AG10803 (cell line): ENCODE measurements around the gene GPR87.
A peak's percentile ranks its signal among the peaks of the same experiment; 100 is the strongest.

Experiments
- DNase-seq: peaks from one replicate; pipeline ENCODE4 v3.0.0; 2010; ENCODE audit warnings: low read depth
- H3K4me3 ChIP-seq: 2 replicates; pipeline ENCODE4 v1.5.1; 2011; ENCODE audit warnings: mild to moderate bottlenecking, low read length, control low read depth
- TF ChIP-seq, protein P1 (sequence below): conservative IDR thresholded peaks from 2 replicates; pipeline ENCODE4 v1.5.1; 2011; ENCODE audit warnings: mild to moderate bottlenecking, low read length, control low read depth, inconsistent platforms

Gene GPR87

GRCh38 chr3:151265866-151266265, 50.8 kb downstream of the GPR87 start:
- no peak overlapping the region for H3K4me3 ChIP-seq
- TF ChIP-seq, protein P1, sequence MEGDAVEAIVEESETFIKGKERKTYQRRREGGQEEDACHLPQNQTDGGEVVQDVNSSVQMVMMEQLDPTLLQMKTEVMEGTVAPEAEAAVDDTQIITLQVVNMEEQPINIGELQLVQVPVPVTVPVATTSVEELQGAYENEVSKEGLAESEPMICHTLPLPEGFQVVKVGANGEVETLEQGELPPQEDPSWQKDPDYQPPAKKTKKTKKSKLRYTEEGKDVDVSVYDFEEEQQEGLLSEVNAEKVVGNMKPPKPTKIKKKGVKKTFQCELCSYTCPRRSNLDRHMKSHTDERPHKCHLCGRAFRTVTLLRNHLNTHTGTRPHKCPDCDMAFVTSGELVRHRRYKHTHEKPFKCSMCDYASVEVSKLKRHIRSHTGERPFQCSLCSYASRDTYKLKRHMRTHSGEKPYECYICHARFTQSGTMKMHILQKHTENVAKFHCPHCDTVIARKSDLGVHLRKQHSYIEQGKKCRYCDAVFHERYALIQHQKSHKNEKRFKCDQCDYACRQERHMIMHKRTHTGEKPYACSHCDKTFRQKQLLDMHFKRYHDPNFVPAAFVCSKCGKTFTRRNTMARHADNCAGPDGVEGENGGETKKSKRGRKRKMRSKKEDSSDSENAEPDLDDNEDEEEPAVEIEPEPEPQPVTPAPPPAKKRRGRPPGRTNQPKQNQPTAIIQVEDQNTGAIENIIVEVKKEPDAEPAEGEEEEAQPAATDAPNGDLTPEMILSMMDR, result no peak
- DNase-seq, result no peak

GRCh38 chr3:151265166-151265565, 51.5 kb downstream of the GPR87 start:
- DNase-seq, result no peak
- TF ChIP-seq, protein P1, result no peak
- H3K4me3 ChIP-seq, result no peak overlapping the region

DNA sequence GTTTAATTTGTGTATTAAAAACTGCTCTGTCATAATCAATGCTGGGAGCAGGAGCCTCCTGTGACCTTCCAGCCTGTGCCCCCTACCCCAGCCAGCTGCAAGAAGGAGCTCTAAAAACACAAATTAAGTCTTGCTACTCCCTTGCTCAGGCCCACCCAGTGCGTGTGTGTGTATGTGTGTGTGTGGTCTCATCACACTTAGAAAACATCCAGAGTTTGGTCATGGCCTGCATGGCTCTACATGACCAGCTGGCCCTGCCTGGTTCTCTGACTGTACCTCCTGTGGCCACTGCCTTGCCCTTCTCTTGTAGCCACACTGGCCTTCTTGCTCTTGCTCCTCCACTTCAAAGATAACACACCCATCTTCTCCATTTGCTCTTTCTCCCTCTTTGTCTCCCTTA, 52.0 kb downstream of the GPR87 start:
- TF ChIP-seq, protein P1, result no peak
- DNase-seq, result no peak
- H3K4me3 ChIP-seq, result no peak overlapping the region

DNA sequence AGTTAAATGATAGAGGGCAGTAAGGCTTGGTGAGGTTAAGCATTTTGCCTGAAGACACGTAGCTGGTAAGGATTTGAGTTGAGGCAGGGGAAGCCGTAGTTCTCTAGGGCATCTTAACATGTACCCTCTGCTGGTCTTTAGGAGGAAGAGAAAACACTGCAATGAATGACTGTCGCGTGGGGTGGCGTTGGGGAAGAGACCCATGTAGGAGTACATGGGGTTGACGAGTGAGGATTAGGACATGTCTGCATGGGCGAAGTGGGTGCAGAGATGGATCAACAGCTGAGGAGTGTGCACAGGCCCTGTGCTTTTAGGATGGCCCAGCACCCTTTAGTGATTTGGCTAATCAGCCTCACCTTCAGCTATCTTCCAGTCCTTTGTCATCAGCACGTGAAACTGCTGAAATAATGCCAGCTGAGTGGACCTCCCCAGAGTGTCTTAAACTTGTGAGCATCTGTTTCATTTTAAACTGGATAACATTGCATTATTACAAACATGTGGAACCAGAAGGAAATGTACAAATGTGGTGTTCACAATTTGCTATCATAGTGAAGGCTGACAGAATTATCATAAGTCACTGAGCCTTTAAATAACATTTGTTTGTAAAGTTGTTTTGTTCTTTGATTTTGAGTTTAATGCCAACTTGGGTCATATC, 53.6 kb downstream of the GPR87 start:
- H3K4me3 ChIP-seq, result no peak overlapping the region
- peak; percentile 57 for DNase-seq
- TF ChIP-seq, protein P1, result no peak

GRCh38 chr3:151259664-151260063, 57.0 kb downstream of the GPR87 start:
- H3K4me3 ChIP-seq, result no peak overlapping the region
- no peak for DNase-seq
- TF ChIP-seq, protein P1, result no peak

- no peak for DNase-seq
- TF ChIP-seq, protein P1, result no peak
- H3K4me3 ChIP-seq, result no peak overlapping the region
These were observed 59.9 kb downstream of the GPR87 start for GRCh38 chr3:151256749-151257148.

DNA sequence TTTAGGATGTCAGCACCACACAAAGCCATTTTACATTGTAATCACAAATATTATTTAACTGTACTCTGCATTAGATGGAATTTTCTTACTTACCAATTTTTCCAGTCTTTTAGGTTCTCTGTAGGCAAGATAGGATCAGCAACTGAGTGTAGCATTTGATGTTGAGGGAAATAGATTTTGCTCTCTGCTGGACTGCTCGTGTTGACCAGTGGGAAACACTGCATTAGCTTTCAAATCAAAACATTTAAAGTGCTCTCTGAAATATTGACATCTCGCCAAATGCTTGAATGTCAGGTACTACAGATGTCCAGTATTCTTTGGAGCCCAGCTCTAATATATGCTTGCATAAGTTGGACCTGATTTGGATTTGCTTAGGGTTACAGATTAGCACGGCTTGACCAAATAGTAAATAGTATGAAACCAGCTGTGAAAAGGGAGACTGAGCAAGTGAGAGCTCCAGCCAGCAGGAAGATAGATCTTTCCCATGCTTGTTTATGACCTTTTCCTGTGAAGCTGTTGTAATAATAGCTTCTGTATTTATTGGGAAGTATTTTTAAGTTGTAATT, 67.8 kb downstream of the GPR87 start:
- DNase-seq, result no peak
- H3K4me3 ChIP-seq, result no peak overlapping the region
- TF ChIP-seq, protein P1, result no peak
